ENCODE data around the gene ELAC1. TPM values are rescaled to one million over a fixed set of nuclear protein-coding genes. Genes with fewer than 3 reads are reported as not detected.

ELAC1 gene
- total RNA-seq, 1 experiment from 2014 or later, result 4.0 TPM

GRCh38 chr18:50953822-50954221 lies 14.0 kb upstream of the ELAC1 start (continued):
- TF ChIP-seq, protein P1, sequence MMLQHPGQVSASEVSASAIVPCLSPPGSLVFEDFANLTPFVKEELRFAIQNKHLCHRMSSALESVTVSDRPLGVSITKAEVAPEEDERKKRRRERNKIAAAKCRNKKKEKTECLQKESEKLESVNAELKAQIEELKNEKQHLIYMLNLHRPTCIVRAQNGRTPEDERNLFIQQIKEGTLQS (CRISPR knock-in tag; conservative IDR thresholded peaks at IDR 0.05), result no peak
- TF ChIP-seq TP53 (CRISPR knock-in tag; IDR thresholded peaks at IDR 0.05) (no peak), NR2C2 (CRISPR knock-in tag; IDR thresholded peaks at IDR 0.05) (no peak), SP1 (CRISPR knock-in tag; conservative IDR thresholded peaks at IDR 0.05) (no peak), ZBTB21 (CRISPR knock-in tag; IDR thresholded peaks at IDR 0.05; ENCODE audit: borderline replicate concordance) (no peak), FOXP1 (CRISPR knock-in tag; IDR thresholded peaks at IDR 0.05; ENCODE audit: borderline replicate concordance) (no peak), TEAD4 (CRISPR knock-in tag; IDR thresholded peaks at IDR 0.05) (no peak)

DNA sequence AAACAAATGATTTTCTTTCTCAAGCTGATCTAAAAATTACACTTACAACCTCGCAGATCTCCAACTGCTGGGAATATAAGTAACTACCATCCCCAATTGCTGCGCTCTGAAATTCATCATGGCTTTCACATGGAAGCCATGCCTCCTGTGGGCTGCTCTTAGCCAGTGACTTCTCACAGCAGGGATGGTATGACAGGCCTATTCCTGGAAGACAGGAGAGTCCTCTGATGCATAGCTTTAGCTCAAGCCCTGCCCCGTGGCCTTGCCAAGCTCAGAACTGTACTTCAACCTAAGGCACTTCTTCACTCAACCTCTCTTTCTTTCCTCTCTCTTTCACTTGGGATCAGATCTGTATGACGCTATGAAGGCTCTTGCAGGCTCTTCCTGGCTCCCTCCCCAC lies 12.6 kb upstream of the ELAC1 start:
- Mint-ChIP-seq H3K27ac (no peak overlapping the region), H3K36me3 (no peaks in the 10 kb centered on the region), H3K4me3 (no peak overlapping the region), H3K9me3 (no peaks in the 10 kb centered on the region), H3K27me3 (ENCODE audit: low read depth) (no peaks in the 10 kb centered on the region), H3K4me1 (peaks cover 7% of the 10 kb centered on the region)
- DNase-seq (ENCODE audit: low spot score) (no peak), ATAC-seq (peak; percentile 90)
- CTCF ChIA-PET, result interaction anchor here (2.0 kb wide), 1 partner anchor 12 kb away, joined by 8 read pairs; the partner anchor contains the start of gene ELAC1
- POLR2A ChIA-PET, result no interaction called here
- no peak for TF ChIP-seq ZNF317 (CRISPR knock-in tag; IDR thresholded peaks at IDR 0.05; ENCODE audit: borderline replicate concordance, low read depth)
- no peak for TF ChIP-seq ZNF423 (CRISPR knock-in tag; IDR thresholded peaks at IDR 0.05)
- no peak for TF ChIP-seq ZNF281 (CRISPR knock-in tag; IDR thresholded peaks at IDR 0.05)
- no peak for TF ChIP-seq ZNF512 (CRISPR knock-in tag; IDR thresholded peaks at IDR 0.05; ENCODE audit: borderline replicate concordance)
- TF ChIP-seq ZNF671 (CRISPR knock-in tag; IDR thresholded peaks at IDR 0.05), result no peak
- TF ChIP-seq OVOL2 (CRISPR knock-in tag; IDR thresholded peaks at IDR 0.05; ENCODE audit: borderline replicate concordance), result no peak
- TF ChIP-seq TCF7 (CRISPR knock-in tag; IDR thresholded peaks at IDR 0.05; ENCODE audit: low read depth), result no peak
- TF ChIP-seq HMGA2 (CRISPR knock-in tag; IDR thresholded peaks at IDR 0.05), result no peak
- TF ChIP-seq CREB1 (CRISPR knock-in tag; IDR thresholded peaks at IDR 0.05), result no peak
- TF ChIP-seq, protein P2, sequence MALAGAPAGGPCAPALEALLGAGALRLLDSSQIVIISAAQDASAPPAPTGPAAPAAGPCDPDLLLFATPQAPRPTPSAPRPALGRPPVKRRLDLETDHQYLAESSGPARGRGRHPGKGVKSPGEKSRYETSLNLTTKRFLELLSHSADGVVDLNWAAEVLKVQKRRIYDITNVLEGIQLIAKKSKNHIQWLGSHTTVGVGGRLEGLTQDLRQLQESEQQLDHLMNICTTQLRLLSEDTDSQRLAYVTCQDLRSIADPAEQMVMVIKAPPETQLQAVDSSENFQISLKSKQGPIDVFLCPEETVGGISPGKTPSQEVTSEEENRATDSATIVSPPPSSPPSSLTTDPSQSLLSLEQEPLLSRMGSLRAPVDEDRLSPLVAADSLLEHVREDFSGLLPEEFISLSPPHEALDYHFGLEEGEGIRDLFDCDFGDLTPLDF (CRISPR knock-in tag; IDR thresholded peaks at IDR 0.05), result no peak
- TF ChIP-seq E2F4 (CRISPR knock-in tag; IDR thresholded peaks at IDR 0.05; ENCODE audit: borderline replicate concordance, low read depth), result no peak
- TF ChIP-seq FOXP4 (CRISPR knock-in tag; IDR thresholded peaks at IDR 0.05), result no peak
